HG03045 (cell line): ENCODE measurements around the gene TP53BP2.
"Not testable (repeated sequence)": the region's sequence is repeated elsewhere in the genome, so short reads cannot be mapped to it uniquely, and the experiment has no call there.

ENCODE experiments used
- ATAC-seq: cut with Tn5 transposase; IDR thresholded peaks from one replicate; pipeline ENCODE4 v1.9.1; 2021; ENCODE audit warnings: mild to moderate bottlenecking, moderate library complexity; ENCODE audit not compliant: unreplicated experiment

The TP53BP2 gene

DNA sequence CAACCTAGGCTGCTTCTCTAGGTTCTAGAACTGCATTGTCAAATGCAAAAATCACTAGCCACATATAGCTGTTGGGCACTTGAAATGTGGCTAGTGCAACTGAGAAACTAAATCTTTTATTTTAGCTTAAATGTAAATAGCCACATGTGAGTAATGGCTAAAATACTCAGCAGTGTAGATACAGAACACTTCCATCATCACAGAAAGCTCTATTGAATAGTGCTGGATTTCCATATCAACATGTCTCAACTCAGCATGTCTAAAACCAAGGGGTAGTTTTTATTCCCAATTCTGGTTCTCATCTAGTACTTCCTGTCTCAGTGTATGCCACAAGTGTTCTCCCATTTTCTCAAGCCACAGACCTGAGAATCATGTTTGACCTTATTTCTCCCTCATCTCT is 7.5 kb upstream of the TP53BP2 start:
- ATAC-seq = no peak

DNA sequence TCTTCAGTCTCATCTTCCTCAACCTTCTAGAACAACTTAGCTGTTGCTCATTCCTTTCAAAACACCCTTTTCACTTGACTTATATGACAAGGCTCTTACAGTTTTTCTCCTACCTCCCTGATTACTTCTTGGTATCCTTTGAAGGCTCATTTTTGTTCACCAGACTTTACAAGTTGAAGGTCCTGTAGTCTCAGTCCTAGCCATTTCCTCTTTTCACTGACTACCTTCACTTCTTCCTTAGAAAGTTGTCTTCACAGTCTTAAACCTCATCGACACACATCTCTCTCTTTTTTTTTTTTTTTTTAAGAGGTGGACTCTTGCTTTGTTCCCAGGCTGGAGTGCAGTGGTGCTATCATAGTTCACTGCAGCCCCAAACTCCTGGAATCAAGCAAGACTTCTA is 6.6 kb upstream of the TP53BP2 start:
- ATAC-seq = no peak

GRCh38 chr1:223849352-223850254 is 3.9 kb upstream of the TP53BP2 start:
- no peak for ATAC-seq

DNA sequence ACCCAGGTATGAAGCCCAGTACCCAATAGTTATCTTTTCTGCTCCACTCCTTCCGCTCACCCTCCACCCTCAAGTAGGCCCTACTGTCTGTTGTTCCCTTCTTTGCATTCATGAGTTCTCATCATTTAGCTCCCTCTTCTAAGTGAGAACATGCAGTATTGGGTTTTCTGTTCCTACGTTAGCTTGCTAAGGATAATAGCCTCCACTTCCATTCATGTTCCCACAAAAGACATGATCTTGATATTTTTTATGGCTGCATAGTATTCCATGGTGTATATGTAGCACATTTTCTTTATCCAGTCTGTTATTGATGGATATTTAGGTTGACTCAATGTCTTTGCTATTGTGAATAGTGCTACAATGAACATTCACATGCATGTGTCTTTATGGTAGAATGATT is 2.8 kb upstream of the TP53BP2 start:
- ATAC-seq = no peak

DNA sequence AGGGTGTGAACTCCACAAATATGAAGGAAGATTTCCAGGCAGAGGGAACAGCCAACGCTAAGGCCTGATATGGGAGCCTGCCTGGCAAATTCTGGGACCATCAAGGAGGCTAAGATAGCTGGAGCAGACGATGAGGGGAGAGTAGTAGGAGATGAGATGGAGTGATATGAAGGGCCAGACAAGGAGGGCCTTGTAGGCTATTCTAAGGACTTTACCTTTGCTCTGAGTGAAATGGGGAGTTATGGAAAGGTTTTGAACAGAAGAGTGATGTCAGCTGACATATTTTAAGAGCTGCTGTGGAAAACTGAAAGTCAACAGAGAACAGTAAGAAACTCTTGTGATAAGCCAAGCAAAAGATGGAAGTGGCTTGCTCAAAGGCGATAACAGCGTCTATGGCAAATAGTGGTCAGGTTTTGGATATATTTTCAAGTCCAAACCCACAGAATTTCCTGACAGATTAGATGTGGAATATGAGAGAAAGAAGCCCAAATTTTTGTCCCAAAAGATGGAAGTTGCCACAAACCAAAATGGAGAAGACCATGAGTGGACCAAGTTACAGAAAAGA is 2.1 kb upstream of the TP53BP2 start:
- ATAC-seq = no peak

DNA sequence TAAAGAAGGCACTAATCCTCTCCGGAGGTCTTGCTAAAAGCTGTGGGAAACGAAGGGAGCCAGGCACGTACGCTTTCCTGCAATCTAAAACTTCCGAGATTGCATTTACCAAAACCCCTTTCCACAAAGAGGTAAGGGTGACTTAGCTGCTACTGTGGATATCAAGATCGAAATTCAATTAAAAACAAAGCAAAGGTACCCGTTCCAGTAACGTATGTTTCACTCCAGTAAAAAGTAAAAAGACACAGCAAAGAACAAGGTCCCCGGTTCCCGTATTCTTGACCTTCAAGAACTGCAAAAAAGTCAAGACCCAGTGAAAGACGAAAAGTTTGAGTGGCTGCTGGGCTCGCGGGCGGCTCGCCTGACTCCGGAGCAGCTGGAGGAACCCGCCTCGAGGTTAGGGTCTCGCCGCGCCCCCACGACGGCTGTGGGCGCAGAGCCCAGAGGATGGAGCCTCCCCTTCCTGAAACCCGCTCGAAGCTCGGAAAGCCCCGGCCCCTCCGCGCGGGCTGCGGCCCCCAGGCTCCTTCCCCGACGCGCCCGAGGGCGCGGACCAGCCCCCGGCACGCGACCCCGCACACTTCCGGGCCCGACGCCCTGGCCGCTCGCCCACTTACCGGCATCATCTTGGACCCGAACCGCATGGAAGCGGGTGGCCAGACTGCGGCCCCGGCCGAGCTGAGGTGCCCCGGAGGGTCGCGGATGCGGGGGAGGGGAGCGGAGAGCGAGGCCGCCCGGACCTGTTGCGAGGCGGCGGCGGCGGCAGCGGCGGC is 524 bp downstream of the TP53BP2 start:
- ATAC-seq = peak; percentile 27

- ATAC-seq = no peak
Measured at GRCh38 chr1:223844787-223845036, 1.0 kb downstream of the TP53BP2 start.

DNA sequence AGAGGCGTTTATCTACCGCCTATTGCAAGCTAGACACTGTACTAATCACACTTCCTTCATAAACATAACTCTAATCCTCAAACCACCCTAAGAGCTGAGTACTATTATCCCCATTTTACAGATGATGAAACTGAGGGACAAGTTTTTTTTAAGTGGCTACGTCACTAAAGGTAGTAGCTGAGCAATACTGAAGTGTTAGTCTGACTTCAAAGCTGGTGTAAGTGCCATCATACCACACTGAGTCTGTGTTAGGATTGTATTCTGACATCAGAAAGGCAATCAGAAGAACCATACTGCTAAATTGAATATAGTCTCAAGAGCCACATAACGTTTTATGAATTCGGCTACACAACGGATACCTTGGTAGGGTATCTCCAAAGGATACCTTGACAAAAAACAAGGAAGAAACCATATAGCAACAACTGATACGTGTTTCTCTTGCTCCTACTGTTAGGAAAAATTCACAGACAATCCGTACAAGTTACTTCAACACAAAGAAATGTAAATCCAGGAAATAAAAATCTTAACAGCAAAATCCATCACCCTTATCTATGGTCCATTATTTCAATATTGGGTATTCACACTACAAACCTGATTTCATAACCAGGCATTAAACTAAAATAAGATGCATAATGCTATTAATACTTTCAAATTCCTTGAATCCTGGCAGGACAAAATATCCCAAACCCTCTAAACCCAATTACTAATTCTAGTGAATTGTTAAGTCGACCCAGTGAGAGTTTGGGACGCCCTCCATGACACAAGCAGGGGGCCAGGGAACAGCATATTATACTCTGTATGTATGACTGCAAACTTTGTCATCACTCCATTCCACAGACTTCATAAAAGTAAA is 1.6 kb downstream of the TP53BP2 start:
- no peak for ATAC-seq

- ATAC-seq = no peak
Measured at GRCh38 chr1:223842784-223843183, 3.0 kb downstream of the TP53BP2 start.

DNA sequence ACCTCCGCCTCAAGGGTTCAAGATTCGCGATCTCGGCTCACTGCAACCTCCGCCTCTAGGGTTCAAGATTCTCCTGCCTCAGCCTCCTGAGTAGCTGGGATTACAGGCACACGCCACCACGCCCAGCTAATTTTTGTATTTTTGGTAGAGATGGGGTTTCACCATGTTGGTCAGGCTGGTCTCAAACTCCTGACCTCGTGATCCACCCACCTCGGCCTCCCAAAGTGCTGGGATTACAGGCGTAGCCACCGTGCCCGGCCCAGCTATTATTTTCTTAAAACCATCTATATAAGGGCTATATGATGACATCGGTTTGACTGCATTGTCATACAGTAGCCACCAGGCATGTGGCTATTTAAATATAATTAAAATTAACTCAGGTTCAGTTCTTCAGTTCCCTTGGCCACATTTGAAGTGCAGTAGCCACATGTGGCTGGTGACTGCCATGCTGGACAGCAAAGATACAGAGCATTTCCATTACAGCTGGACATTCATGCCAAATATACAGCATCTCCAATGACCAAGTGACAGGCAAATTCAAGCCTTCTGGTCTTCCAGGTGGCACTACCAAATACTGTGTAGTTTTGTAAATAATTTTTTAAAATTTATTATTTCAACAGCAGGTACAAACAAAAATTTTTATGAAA is 3.6 kb downstream of the TP53BP2 start:
- ATAC-seq = not testable (repeated sequence)

DNA sequence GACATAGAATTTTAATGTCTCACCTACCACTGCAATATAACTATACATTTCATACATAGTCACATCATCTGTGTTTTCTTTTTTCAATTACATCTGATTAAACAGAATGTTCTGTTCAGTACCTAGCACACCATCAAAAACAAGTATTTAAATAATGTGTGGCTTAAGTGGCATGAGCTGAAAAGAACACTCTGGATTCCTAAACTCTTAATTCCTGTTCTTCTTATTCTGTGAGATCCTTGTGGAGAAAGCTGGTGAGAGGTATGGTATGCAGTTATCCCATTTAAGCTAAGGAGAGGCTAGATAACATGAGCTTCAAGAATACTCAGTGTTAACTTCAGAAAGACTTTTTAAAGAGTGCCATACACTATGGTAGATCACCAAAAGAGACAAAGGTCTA is 5.5 kb downstream of the TP53BP2 start:
- no peak for ATAC-seq

- no peak for ATAC-seq
Measured at GRCh38 chr1:223838125-223838854, 7.5 kb downstream of the TP53BP2 start.

GRCh38 chr1:223837687-223838086 is 8.1 kb downstream of the TP53BP2 start:
- ATAC-seq = no peak

DNA sequence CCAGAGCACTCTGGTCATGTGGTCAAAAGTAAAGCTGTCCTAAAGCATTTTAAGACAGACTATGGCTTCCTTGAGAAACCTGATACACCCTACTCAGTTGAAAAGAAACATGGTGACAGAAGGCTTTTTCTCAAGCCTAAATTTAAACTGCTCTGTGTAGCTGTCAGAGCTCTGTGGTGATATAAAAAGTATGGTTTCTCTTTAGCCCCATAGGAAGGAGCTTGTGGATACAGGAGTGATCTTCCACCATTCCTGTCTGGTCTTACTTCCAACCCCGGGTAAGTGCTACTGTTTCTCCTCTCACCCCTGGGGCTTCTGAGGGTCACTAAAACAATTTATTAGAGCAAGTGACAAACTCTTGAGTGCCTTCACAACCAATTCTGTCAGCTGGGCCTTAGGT is 8.5 kb downstream of the TP53BP2 start:
- no peak for ATAC-seq

DNA sequence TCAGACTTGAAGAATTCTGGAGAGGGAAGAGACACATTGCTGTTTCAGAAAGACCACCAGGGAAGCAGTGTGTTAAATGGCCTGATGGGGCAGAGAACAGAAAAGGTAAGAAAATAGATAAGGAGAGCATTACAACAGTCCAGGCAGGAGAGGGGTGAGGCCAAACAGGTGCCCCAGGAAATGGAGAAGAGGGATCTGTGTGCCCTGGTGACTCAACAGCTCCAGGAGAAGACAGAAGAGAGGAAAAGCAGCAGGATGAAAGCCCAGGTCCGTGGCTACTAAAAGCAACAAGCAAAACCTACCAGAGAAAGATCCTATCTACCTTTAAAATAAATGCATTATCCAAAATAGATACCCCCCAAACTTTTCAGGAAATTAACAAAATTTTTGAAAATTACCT is 9.2 kb downstream of the TP53BP2 start:
- ATAC-seq = no peak

DNA sequence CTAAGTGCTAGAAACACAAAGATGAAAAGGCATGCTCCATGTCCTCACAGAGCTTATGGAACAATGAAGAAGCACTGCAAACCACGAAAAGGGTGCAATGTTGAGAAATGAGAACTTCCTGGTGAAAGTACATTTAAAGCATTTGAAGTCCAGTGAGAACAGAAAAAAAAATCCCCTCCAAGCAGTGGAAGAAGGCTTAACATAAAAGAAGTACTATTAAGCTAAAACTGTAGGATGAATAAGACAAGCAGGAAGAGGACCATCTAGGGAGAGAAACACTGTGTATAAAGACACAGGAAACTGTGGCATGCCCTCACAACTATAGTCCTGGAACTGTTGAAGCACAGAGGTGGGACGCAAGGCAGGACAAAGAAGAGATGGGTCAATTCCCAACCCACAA is 10.0 kb downstream of the TP53BP2 start:
- ATAC-seq = no peak

- ATAC-seq = no peak
Measured at GRCh38 chr1:223834660-223835263, 11.0 kb downstream of the TP53BP2 start.

DNA sequence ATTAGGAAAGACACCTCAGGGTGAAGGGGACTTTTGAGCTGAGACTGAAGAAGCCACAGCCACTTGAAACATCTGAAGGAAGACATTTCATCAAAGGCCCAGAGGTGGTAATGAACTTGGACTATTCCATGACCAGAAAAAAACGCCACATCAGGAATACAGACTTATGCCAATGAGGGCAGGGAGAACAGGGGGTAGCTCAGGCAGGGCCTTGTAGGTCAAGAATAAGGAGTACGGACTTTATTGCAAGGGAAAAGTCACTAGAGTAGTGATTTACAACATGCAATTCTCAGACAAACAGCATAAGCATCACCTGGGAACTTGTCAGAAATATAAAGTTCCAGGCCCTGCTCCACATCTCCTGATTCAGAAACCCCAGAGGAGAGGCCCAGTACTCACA is 11.8 kb downstream of the TP53BP2 start:
- no peak for ATAC-seq

- no peak for ATAC-seq
Measured at GRCh38 chr1:223832637-223832943, 13.2 kb downstream of the TP53BP2 start.
